Transverse colon (tissue), 4 donors: ENCODE measurements around the gene DLG2. TPM values are rescaled to one million over a fixed set of nuclear protein-coding genes. Genes with fewer than 3 reads are reported as not detected.
"Not testable (repeated sequence)": the region's sequence is repeated elsewhere in the genome, so short reads cannot be mapped to it uniquely, and the experiment has no call there.

Source experiments
- DNase-seq: peaks from one replicate; pipeline ENCODE4 v3.0.0-alpha.2; 2019
- H3K27ac ChIP-seq, 4 donors: fragments of 200-600 bp; sonication (generic); 2 replicates each; pipeline ENCODE4 v1.5.1; 2016 to 2018; ENCODE audit warnings: inconsistent platforms in 4 of 4
- H3K27me3 ChIP-seq: fragments of 200-600 bp; sonication (generic); 2 replicates; pipeline ENCODE4 v1.5.1; 2017; ENCODE audit warnings: inconsistent platforms
- H3K36me3 ChIP-seq, 4 donors: fragments of 200-600 bp; sonication (generic); 2 replicates each; pipeline ENCODE4 v1.5.1; 2017 to 2019; ENCODE audit warnings: inconsistent platforms in 4 of 4
- H3K4me1 ChIP-seq, 4 donors: fragments of 200-600 bp; sonication (generic); 2 replicates each; pipeline ENCODE4 v1.5.1; 2017 to 2020; ENCODE audit warnings: inconsistent platforms in 4 of 4
- H3K4me3 ChIP-seq, 4 donors: fragments of 200-600 bp; sonication (generic); 1 replicate in 1 of 4; 2 replicates in 3 of 4; pipeline versions ENCODE4 v1.5.1 to v1.6.1; 2017 to 2019; ENCODE audit warnings: inconsistent platforms in 4 of 4
- H3K9me3 ChIP-seq, 2 donors: fragments of 200-600 bp; sonication (generic); 2 replicates each; pipeline ENCODE4 v1.5.1; 2017 to 2019; ENCODE audit warnings: inconsistent platforms in 2 of 2
- CTCF ChIP-seq, 5 experiments: fragments of 200-600 bp in 3 of 5; fragments of 450-650 bp in 2 of 5; sonication (generic) in 3 of 5; IDR thresholded peaks; 1 replicate in 2 of 5; 2 replicates in 3 of 5; pipeline ENCODE4 v1.5.1; 2016 to 2017; ENCODE audit warnings: antibody characterized with exemption in 5 of 5, inconsistent platforms in 3 of 5, mild to moderate bottlenecking in 2 of 5, moderate library complexity in 1 of 5
- EP300 ChIP-seq: sonication (generic); formaldehyde crosslinking; IDR thresholded peaks from one replicate; pipeline ENCODE4 v1.6.1; 2017; ENCODE audit warnings: antibody characterized with exemption, low read depth
- POLR2A ChIP-seq: fragments of 450-650 bp; IDR thresholded peaks from one replicate; pipeline ENCODE4 v1.6.1; 2016; ENCODE audit warnings: antibody characterized with exemption, mild to moderate bottlenecking, moderate library complexity
- POLR2AphosphoS5 ChIP-seq, 3 donors: sonication (generic); formaldehyde crosslinking; IDR thresholded peaks; one replicate each; pipeline ENCODE4 v1.6.1; 2016; ENCODE audit warnings: antibody characterized with exemption in 3 of 3
- WGBS, 2 donors: methylation state at CpG; one replicate each; pipeline ENCODE4 v1.1.5; 2018; ENCODE audit warnings: low coverage in 1 of 2; 5-methylcytosine and 5-hydroxymethylcytosine counted together
- in situ Hi-C, 4 donors: fragments of 200-750 bp; cut with MboI; loops; one replicate each; pipeline versions ENCODE4 v1.15.0 to v1.15.1; 2017; ENCODE audit warnings: low sequenced_read_pairs in 3 of 4, low pct_ligation_motif_present in 1 of 4, low pct_unique_long_range_greater_than_20kb in 1 of 4
- intact Hi-C: fragments of 100-400 bp; cut with DNase I; formaldehyde crosslinking; loops from one replicate; pipeline ENCODE4 v1.15.1; 2023; ENCODE audit warnings: low total_unique reads
- total RNA-seq, 4 donors: library from RNA; depleted of rRNA; stranded (reverse); fragments of >200 nt; gene quantifications; one replicate each; pipeline ENCODE4 v1.1.0, GENCODE V29; 2016

Gene DLG2
- total RNA-seq, 4 donors from 2014 or later = 1.9 to 28.3 (median 3.7) TPM

- H3K4me1 ChIP-seq = no peaks in the 10 kb centered on the region
- no peaks in the 10 kb centered on the region for H3K9me3 ChIP-seq
- TF ChIP-seq EP300 (no peak), POLR2AphosphoS5 (IDR thresholded peaks at IDR 0.05) (no peak), CTCF (IDR thresholded peaks at IDR 0.05) (no peak), POLR2A (no peak)
- H3K36me3 ChIP-seq = no peaks in the 10 kb centered on the region
- DNase-seq = no peak
- intact Hi-C loops (no loop called here), in situ Hi-C loops (no loop called here)
- no peaks in the 10 kb centered on the region for H3K27me3 ChIP-seq
- no peak overlapping the region for H3K27ac ChIP-seq
- WGBS, 2 donors = 40 to 74% methylated on average over 1 to 3 of the region's 3 CpGs
- H3K4me3 ChIP-seq = no peak overlapping the region
These were observed 2171.8 kb downstream of the DLG2 start for GRCh38 chr11:83455356-83455755.

GRCh38 chr11:83454674-83455073 lies 2172.5 kb downstream of the DLG2 start:
- WGBS, 2 donors = 57 to 75% methylated on average over 1 of the region's 1 CpG

GRCh38 chr11:83449338-83449913 lies 2177.7 kb downstream of the DLG2 start:
- Histone ChIP-seq H3K27ac (no peak overlapping the region), H3K4me1 (no peaks in the 10 kb centered on the region), H3K27me3 (no peaks in the 10 kb centered on the region), H3K9me3 (no peaks in the 10 kb centered on the region), H3K4me3 (no peak overlapping the region), H3K36me3 (no peaks in the 10 kb centered on the region)
- no peak for DNase-seq
- 68 to 85% methylated on average over 3 to 4 of the region's 4 CpGs for WGBS, 2 donors
- intact Hi-C loops (no loop called here), in situ Hi-C loops (no loop called here)
- TF ChIP-seq POLR2AphosphoS5 (IDR thresholded peaks at IDR 0.05) = no peak
- TF ChIP-seq EP300 = no peak
- no peak for TF ChIP-seq POLR2A
- TF ChIP-seq CTCF (IDR thresholded peaks at IDR 0.05) = no peak

More at GRCh38 chr11:83454674-83455073, 2172.5 kb downstream of the DLG2 start:
- Histone ChIP-seq H3K36me3 (no peaks in the 10 kb centered on the region), H3K9me3 (no peaks in the 10 kb centered on the region), H3K27ac (no peak overlapping the region), H3K27me3 (no peaks in the 10 kb centered on the region), H3K4me1 (no peaks in the 10 kb centered on the region), H3K4me3 (no peak overlapping the region)
- intact Hi-C loops (no loop called here), in situ Hi-C loops (no loop called here)
- TF ChIP-seq POLR2AphosphoS5 (IDR thresholded peaks at IDR 0.05) (no peak), POLR2A (no peak), EP300 (no peak), CTCF (IDR thresholded peaks at IDR 0.05) (no peak)
- DNase-seq = no peak

- in situ Hi-C loops = no loop called here
- H3K9me3 ChIP-seq = no peaks in the 10 kb centered on the region
- TF ChIP-seq POLR2A (no peak), CTCF (IDR thresholded peaks at IDR 0.05) (no peak), POLR2AphosphoS5 (IDR thresholded peaks at IDR 0.05) (no peak), EP300 (no peak)
These were observed 2178.5 kb downstream of the DLG2 start for GRCh38 chr11:83448686-83449085.

GRCh38 chr11:83443880-83444279 lies 2183.3 kb downstream of the DLG2 start:
- H3K36me3 ChIP-seq, DNase-seq, H3K9me3 ChIP-seq, H3K27me3 ChIP-seq, H3K4me1 ChIP-seq, intact Hi-C loops, H3K4me3 ChIP-seq, in situ Hi-C loops, H3K27ac ChIP-seq: not testable (repeated sequence)
- WGBS, 2 donors = 74 to 83% methylated on average over 5 to 6 of the region's 6 CpGs

More at GRCh38 chr11:83448686-83449085, 2178.5 kb downstream of the DLG2 start:
- H3K27ac ChIP-seq = no peak overlapping the region
- H3K4me1 ChIP-seq = no peaks in the 10 kb centered on the region
- intact Hi-C loops = no loop called here
- no peaks in the 10 kb centered on the region for H3K27me3 ChIP-seq
- DNase-seq = no peak
- H3K36me3 ChIP-seq = no peaks in the 10 kb centered on the region
- H3K4me3 ChIP-seq = no peak overlapping the region
- 90% methylated on average over 2 of the region's 2 CpGs; no CpG with 5 or more reads in 1 of the 2 donors for WGBS, 2 donors
